Spleen (tissue), 11 donors: ENCODE data around the gene SCUBE1. TPM values are rescaled to one million over a fixed set of nuclear protein-coding genes. Genes with fewer than 3 reads are reported as not detected.
A peak's percentile ranks its signal among the peaks of the same experiment; 100 is the strongest.

ENCODE experiments used
- DNase-seq: peaks from one replicate; pipeline ENCODE4 v3.0.0-alpha.2; 2020
- H3K27ac ChIP-seq, 8 donors: fragments of 200-600 bp; sonication (generic) in 7 of 8; 1 replicate in 4 of 8; 2 replicates in 4 of 8; pipeline versions ENCODE4 v1.5.0 to v1.8.0; 2016 to 2021; ENCODE audit warnings: inconsistent platforms in 4 of 8, mild to moderate bottlenecking in 4 of 8, moderate library complexity in 1 of 8
- H3K27me3 ChIP-seq, 7 donors: fragments of 200-600 bp; sonication (generic) in 6 of 7; replicated peaks in 1 of 7; 1 replicate in 4 of 7; 2 replicates in 3 of 7; pipeline versions ENCODE4 v1.5.0 to v1.8.0; 2016 to 2021; ENCODE audit warnings: inconsistent platforms in 3 of 7, mild to moderate bottlenecking in 1 of 7
- H3K36me3 ChIP-seq, 6 donors: fragments of 200-600 bp; sonication (generic) in 5 of 6; 1 replicate in 4 of 6; 2 replicates in 2 of 6; pipeline versions ENCODE4 v1.5.0 to v1.8.0; 2016 to 2021; ENCODE audit warnings: inconsistent platforms in 2 of 6
- H3K4me1 ChIP-seq, 6 donors: fragments of 200-600 bp; sonication (generic) in 5 of 6; 1 replicate in 3 of 6; 2 replicates in 3 of 6; pipeline versions ENCODE4 v1.5.0 to v1.8.0; 2016 to 2021; ENCODE audit warnings: inconsistent platforms in 3 of 6
- H3K4me3 ChIP-seq, 8 donors: fragments of 200-600 bp; sonication (generic) in 7 of 8; 1 replicate in 4 of 8; 2 replicates in 4 of 8; pipeline versions ENCODE4 v1.5.0 to v1.8.0; 2016 to 2021; ENCODE audit warnings: inconsistent platforms in 4 of 8, mild to moderate bottlenecking in 4 of 8, moderate library complexity in 2 of 8
- H3K9me3 ChIP-seq, 8 donors: fragments of 200-600 bp; sonication (generic) in 7 of 8; 1 replicate in 4 of 8; 2 replicates in 4 of 8; pipeline versions ENCODE4 v1.5.0 to v1.8.0; 2016 to 2021; ENCODE audit warnings: inconsistent platforms in 4 of 8
- POLR2A ChIP-seq, 3 donors: fragments of 450-650 bp; IDR thresholded peaks; one replicate each; pipeline ENCODE4 v1.5.1; 2017; ENCODE audit warnings: antibody characterized with exemption in 3 of 3, mild to moderate bottlenecking in 1 of 3
- POLR2AphosphoS5 ChIP-seq, 3 donors: sonication (generic); formaldehyde crosslinking; IDR thresholded peaks; one replicate each; pipeline ENCODE4 v1.5.1; 2017; ENCODE audit warnings: antibody characterized with exemption in 3 of 3
- WGBS, 5 donors: extraction: QIAGEN DNeasy Blood & Tissue Kit in 3 of 5; methylation state at CpG; one replicate each; pipeline versions ENCODE4 v1.1.5 to v1.1.7; 2013 to 2018; 5-methylcytosine and 5-hydroxymethylcytosine counted together
- intact Hi-C: fragments of 100-400 bp; cut with DNase I; formaldehyde crosslinking; loops from one replicate; pipeline ENCODE4 v1.15.0; 2023; ENCODE audit warnings: low total_unique reads
- polyA plus RNA-seq, 3 donors: library from polyadenylated mRNA; stranded (reverse); fragments of 200-250 nt; gene quantifications; one replicate each; pipeline ENCODE4 v1.2.1, GENCODE V29; 2013
- total RNA-seq, 7 donors: library from RNA; depleted of rRNA in 3 of 7; stranded (reverse); fragments of >200 nt in 3 of 7; fragmentation: NEBNext Ultra II Directional in 4 of 7; extraction: Animal tissue kit (Norgen Biotek cat#: 25700) in 4 of 7; gene quantifications; one replicate each; pipeline versions ENCODE4 v1.1.0 to v1.2.1, GENCODE V29; 2016 to 2021
- TF ChIP-seq, protein P1 (sequence below), 11 experiments: fragments of 200-600 bp in 7 of 11; fragments of 450-650 bp in 4 of 11; sonication (generic) in 4 of 11; IDR thresholded peaks in 8 of 11; conservative IDR thresholded peaks in 3 of 11; 1 replicate in 7 of 11; 2 replicates in 4 of 11; pipeline versions ENCODE4 v1.4.0 to v1.8.0; 2016 to 2021; ENCODE audit warnings: antibody characterized with exemption in 11 of 11, inconsistent platforms in 4 of 11, mild to moderate bottlenecking in 1 of 11
- donor health status: healthy with polysubstance abuse.
- donor health status: DM: no; HTN: no; CAD: no; lungs with moderate emphysema.
- donor health status: DM: no; HTN: no; CAD: no.
- donor health status: Bipolar disorder and iron deficiency.
- donor health status: healthy.
- donor health status: DM: no; HTN: no; CAD: no.
- donor health status: DM: yes; HTN: yes; CAD: no.

SCUBE1 gene
- total and polyA plus RNA-seq, 10 donors = 0.46 to 43.5 (median 15.9) TPM

DNA sequence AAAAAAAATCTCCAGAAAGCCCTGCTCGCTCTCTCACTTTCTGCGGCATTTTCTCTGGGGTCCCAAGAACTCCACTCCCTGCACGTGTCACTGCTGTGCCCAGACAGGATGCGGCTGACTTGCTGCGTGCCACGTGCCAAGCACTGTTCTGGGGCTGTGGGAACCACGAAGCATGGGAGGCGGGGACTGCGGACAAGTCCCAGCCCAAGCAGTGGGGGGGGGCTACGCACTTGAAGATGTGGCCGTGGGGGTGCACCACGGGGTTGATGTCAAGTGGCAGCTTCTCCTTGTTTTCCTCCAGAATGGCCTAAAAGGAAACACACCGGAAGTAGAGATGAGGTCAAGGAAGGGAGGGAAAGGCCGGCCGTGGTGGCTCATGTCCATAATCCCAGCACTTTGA is 167.1 kb downstream of the SCUBE1 start:
- no peaks in the 10 kb centered on the region for H3K27me3 ChIP-seq
- WGBS, 5 donors = 63 to 74% (median 72%) methylated on average over 15 of the region's 15 CpGs
- peak in 1 of 3 donors; percentile 38 for TF ChIP-seq POLR2AphosphoS5 (IDR thresholded peaks at IDR 0.05)
- TF ChIP-seq, protein P1, sequence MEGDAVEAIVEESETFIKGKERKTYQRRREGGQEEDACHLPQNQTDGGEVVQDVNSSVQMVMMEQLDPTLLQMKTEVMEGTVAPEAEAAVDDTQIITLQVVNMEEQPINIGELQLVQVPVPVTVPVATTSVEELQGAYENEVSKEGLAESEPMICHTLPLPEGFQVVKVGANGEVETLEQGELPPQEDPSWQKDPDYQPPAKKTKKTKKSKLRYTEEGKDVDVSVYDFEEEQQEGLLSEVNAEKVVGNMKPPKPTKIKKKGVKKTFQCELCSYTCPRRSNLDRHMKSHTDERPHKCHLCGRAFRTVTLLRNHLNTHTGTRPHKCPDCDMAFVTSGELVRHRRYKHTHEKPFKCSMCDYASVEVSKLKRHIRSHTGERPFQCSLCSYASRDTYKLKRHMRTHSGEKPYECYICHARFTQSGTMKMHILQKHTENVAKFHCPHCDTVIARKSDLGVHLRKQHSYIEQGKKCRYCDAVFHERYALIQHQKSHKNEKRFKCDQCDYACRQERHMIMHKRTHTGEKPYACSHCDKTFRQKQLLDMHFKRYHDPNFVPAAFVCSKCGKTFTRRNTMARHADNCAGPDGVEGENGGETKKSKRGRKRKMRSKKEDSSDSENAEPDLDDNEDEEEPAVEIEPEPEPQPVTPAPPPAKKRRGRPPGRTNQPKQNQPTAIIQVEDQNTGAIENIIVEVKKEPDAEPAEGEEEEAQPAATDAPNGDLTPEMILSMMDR (IDR thresholded peaks at IDR 0.05 in 8 of 11, conservative IDR thresholded peaks at IDR 0.05 in 3 of 11) = no peak
- DNase-seq = peak; percentile 68
- H3K27ac ChIP-seq = no peak overlapping the region
- peaks cover 0 to 6% (median 1%) of the 10 kb centered on the region in 6 donors for H3K4me1 ChIP-seq
- H3K36me3 ChIP-seq = peaks cover 0 to 97% (median 66%) of the 10 kb centered on the region in 6 donors
- intact Hi-C loops = no loop called here
- no peak overlapping the region for H3K4me3 ChIP-seq
- H3K9me3 ChIP-seq = no peaks in the 10 kb centered on the region

DNA sequence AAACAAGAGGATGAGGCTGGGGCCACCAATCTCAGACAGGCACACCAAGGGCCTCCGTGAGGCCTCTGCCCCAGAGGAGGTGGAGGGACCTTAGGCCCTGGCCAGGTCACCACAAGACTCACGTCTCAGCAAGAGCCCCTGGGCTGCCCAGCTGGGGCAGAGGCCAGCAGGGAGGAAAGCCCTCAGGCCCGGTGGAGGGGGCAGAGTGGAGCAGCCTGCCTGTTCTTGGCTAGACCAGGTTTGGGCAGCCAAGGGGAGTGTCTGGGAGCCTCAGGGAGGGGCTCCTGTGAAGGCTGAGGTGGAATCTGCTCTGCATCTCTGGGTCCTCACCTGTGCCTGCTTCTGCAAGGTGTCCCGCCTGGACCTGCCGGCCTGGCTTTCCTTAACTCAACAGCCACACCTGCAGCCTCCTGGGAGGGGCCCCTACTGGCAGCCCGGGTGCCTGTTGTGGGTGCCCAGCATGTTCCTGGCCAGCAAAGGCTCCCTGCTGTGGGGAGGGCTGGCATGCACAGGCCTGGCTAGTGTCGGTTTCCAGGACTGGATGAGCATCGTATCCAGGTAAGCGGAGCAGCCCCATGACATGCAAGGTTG is 168.1 kb downstream of the SCUBE1 start:
- 91 to 99% (median 96%) methylated on average over 7 to 9 of the region's 9 CpGs for WGBS, 5 donors
- Histone ChIP-seq H3K36me3 (peaks cover 0 to 97% (median 66%) of the 10 kb centered on the region in 6 donors), H3K9me3 (no peaks in the 10 kb centered on the region), H3K27me3 (no peaks in the 10 kb centered on the region), H3K27ac (no peak overlapping the region), H3K4me3 (no peak overlapping the region), H3K4me1 (peaks cover 0 to 12% (median 3%) of the 10 kb centered on the region in 6 donors)
- intact Hi-C loops = no loop called here
- TF ChIP-seq, protein P1 (IDR thresholded peaks at IDR 0.05 in 8 of 11, conservative IDR thresholded peaks at IDR 0.05 in 3 of 11) = no peak
- TF ChIP-seq POLR2A (IDR thresholded peaks at IDR 0.05) = no peak
- no peak for TF ChIP-seq POLR2AphosphoS5 (IDR thresholded peaks at IDR 0.05)
- DNase-seq = peak; percentile 63

DNA sequence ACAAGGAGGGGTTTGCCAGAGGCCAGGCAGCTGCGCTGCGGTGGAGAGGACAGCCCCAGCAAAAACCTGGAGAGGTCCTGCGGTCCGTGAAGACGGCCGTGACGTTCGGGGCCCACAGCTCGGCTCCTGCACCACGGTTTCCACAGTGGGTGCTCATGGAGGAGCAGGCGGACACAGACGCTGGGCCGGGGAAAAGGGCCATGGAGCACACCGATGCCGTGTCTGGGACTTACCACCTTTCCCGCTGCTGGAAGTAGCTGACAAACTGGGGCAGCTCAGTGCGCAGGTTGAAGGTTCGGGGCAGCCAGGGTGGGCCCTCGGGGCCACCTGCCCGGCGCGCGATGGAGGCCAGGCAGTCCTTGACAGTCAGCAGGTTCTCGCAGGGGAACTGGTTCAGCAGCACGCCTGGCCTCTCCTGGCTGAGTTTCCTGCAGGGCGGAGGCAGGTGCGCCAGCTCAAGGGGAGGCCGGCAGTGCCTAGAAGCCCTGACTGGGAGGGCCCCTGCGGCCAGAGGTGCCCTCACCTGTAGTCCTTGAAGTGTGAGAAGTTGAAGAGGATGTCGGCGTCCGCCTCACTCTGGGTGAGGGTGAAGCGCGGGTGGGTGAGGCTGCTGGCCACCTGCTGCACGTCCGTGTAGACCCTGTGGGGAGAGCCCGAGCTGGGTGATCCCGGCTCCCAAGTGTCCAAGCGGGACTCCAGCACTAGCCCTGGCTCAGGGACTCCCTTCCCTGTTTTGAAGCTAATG is 169.0 kb downstream of the SCUBE1 start:
- Histone ChIP-seq H3K4me3 (no peak overlapping the region), H3K27ac (no peak overlapping the region), H3K4me1 (peaks cover 0 to 12% (median 3%) of the 10 kb centered on the region in 6 donors), H3K9me3 (no peaks in the 10 kb centered on the region), H3K36me3 (peaks cover 0 to 97% (median 66%) of the 10 kb centered on the region in 6 donors), H3K27me3 (no peaks in the 10 kb centered on the region)
- TF ChIP-seq POLR2AphosphoS5 (IDR thresholded peaks at IDR 0.05) (no peak), POLR2A (IDR thresholded peaks at IDR 0.05) (no peak)
- TF ChIP-seq, protein P1 (IDR thresholded peaks at IDR 0.05 in 8 of 11, conservative IDR thresholded peaks at IDR 0.05 in 3 of 11) = no peak
- intact Hi-C loops = no loop called here
- 93 to 98% (median 97%) methylated on average over 20 to 39 of the region's 39 CpGs for WGBS, 5 donors
- DNase-seq = peak; percentile 58

DNA sequence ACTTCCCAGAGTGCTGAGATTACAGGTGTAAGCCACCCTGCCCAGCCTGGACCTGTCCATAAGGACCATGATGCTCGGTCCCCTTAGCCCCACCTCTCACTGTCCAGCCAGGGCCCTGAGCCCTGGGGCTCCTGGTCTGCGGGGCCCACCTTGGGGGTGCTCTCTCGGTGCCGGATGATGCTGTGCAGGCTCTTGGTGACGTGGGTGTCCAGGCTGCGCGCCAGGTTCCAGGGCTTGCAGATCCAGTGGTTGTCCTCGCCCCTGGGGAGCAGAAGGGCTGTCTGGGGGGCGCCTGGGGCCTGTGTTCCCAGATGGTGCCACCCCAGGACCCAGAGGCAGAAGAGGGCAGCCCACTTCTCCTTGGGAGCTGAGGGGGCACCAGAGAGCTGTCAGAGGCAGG is 169.6 kb downstream of the SCUBE1 start:
- TF ChIP-seq POLR2AphosphoS5 (IDR thresholded peaks at IDR 0.05) = no peak
- TF ChIP-seq POLR2A (IDR thresholded peaks at IDR 0.05) = no peak
- TF ChIP-seq, protein P1 (IDR thresholded peaks at IDR 0.05 in 8 of 11, conservative IDR thresholded peaks at IDR 0.05 in 3 of 11) = no peak
- 96 to 100% (median 99%) methylated on average over 3 to 9 of the region's 9 CpGs for WGBS, 5 donors
- intact Hi-C loops = no loop called here
- no peaks in the 10 kb centered on the region for H3K9me3 ChIP-seq
- H3K4me3 ChIP-seq = no peak overlapping the region
- no peaks in the 10 kb centered on the region for H3K27me3 ChIP-seq
- H3K4me1 ChIP-seq = peaks cover 0 to 12% (median 3%) of the 10 kb centered on the region in 6 donors
- no peak overlapping the region for H3K27ac ChIP-seq
- peaks cover 0 to 97% (median 61%) of the 10 kb centered on the region in 6 donors for H3K36me3 ChIP-seq
- peak; percentile 56 for DNase-seq
